ENCODE data around the gene PCSK7.

- TF ChIP-seq CTCF (conservative IDR thresholded peaks at IDR 0.05): no peak
- no peak for TF ChIP-seq ZFX (IDR thresholded peaks at IDR 0.05)
Observed at GRCh38 chr11:117229931-117230285, 2.0 kb downstream of the PCSK7 start.
